ENCODE data around the gene TMEM238L.
"Not testable (repeated sequence)": the region's sequence is repeated elsewhere in the genome, so short reads cannot be mapped to it uniquely, and the experiment has no call there.

The TMEM238L gene

DNA sequence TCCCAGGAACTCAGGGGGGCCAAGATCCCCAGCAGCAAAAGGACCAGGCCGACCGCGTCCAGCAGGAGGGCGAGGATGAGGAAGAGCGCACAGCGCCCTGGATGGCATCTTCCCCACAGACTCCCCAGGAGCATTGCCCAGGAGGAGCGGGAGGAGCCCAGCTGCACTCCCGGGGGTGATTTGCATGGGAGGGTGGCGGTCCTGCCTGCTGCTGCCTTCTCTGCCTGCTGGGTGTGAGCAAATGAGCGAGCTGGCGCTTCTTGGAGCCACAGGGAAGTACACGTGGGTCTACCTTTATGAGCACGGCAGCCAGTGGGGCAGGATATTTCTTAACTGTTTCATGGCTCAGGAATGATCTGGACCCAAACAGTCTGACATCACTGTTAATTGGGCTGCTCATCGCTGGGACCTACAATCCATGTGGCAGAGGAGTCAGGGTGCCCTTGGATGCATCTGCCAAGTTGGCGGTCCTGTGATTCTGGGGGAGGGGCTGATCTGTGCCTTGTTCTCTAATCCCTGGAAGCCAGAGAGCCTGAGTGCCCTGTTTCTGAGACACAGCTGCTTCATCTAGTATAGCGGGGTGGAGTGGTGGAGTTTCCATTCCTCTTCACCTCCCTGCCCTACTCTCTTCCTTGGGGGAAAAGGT, at the start of gene TMEM238L:
TSS of gene TMEM238L (minus strand) at position 270 of the 646 bp plus-strand sequence. CDS start at position 134, 136 bp downstream.
- DNase-seq (ENCODE audit: low spot score): no peak

DNA sequence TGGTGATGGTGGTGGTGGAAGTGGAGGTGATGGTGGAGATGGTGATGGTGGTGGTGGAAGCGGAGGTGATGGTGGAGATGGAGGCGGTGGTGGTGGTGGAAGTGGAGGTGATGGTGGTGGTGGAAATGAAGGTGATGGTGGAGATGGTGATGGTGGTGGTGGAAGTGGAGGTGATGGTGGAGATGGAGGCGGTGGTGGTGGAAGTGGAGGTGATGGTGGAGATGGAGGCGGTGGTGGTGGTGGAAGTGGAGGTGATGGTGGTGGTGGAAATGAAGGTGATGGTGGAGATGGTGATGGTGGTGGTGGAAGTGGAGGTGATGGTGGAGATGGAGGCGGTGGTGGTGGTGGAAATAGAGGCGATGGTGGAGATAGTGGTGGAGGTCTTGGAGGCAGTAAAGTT, 42.7 kb upstream of the TMEM238L start:
- not testable (repeated sequence) for DNase-seq (ENCODE audit: low spot score)

DNA sequence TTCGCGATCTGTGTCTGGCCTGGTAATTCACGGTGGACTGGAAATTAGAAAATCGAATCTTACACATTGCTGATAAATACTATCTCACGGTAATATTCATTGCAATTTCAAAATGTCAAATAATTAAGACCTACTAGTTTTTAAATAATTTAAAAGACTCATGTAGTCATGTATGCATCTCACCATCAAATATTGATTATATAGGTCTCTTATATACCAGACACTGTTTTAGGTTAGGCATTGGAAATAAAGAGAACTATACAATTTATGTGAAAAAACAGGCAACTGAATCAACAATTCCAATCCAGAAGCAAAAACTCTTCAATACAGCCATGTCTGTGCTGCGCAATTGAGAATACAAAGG, 41.5 kb upstream of the TMEM238L start:
- no peak for DNase-seq (ENCODE audit: low spot score)

GRCh38 chr17:10844621-10845387, 40.9 kb upstream of the TMEM238L start:
- DNase-seq (ENCODE audit: low spot score): peak; percentile 71

- no peak for DNase-seq (ENCODE audit: low spot score)
These were observed 39.9 kb upstream of the TMEM238L start for GRCh38 chr17:10843811-10844210.

GRCh38 chr17:10842658-10843057, 38.8 kb upstream of the TMEM238L start:
- no peak for DNase-seq (ENCODE audit: low spot score)

GRCh38 chr17:10838682-10839081, 34.8 kb upstream of the TMEM238L start:
- DNase-seq (ENCODE audit: low spot score): no peak

DNA sequence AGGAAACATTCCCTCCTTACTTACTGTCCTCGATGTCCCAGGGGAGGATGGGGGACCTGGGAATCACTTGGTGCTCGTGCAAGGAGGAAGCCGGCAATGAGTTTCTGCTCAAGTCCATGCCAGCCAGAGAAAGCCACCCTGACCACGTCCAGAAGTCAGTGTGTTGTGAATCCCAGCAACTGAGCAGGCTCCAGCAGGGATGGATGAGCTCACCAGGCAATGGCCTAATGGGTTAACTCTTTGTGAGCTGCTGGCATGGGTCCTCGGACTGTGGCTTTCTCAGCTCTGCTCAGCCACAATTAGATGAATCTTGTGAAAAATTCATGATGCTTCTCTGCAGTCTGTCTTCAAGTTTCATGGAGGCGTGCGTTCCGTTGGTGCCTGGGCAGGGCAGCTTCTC, 34.0 kb upstream of the TMEM238L start, which contains the start of gene PIRT:
TSS of gene PIRT (minus strand) at position 167 of the 400 bp plus-strand sequence. CDS start 12,442 bp downstream, outside the sequence.
- DNase-seq (ENCODE audit: low spot score): no peak

DNA sequence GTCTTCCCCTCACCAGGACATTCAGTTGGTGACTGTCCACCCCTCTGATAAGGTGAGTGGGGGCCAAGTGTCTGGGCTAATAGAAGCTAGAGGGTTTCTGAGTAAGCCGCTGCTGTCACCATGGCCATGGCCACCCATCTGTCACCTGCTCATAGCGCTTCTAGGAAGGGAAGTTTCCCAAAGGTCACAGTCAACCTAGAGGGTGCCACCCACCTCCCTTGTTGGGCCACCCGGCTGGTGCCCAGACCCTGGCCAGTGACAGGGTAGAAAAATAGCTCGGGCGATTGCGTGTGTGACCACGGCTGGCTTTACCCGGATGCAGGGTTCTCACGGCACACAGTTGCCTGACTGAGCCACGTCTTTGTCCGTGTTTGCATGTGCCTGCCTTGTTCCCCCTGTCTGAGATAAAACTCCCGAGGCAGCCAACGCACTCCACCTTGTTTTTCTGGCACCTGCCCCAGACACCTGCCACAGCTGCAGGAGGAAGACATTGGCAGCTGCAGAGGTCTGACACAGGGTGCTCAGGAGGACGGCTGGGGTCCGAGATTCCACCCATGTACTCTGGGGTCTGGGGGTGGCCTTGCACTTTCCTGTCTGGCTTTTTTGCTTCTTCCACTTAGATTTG, 33.2 kb upstream of the TMEM238L start:
- DNase-seq (ENCODE audit: low spot score): no peak

DNA sequence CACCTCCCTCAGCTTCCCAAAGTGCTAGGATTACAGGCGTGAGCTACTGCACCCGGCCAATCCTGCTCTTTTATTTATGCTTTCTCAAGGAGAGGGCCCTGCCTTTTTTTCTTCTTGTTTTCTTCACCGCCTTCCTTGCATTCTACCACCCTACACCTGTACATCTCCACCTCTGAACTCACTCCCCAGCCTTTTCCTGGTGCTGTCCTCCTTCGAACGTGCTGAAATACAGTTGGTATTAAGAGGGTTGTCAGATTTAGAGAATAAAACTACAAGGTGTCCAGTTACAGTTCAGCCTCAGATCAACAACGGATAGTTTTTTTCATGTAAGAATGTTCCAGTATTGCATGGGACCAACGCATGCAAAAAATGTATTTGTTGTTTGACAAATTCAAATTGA, 32.2 kb upstream of the TMEM238L start:
- DNase-seq (ENCODE audit: low spot score): no peak

GRCh38 chr17:10831696-10832095, 27.8 kb upstream of the TMEM238L start:
- no peak for DNase-seq (ENCODE audit: low spot score)

DNA sequence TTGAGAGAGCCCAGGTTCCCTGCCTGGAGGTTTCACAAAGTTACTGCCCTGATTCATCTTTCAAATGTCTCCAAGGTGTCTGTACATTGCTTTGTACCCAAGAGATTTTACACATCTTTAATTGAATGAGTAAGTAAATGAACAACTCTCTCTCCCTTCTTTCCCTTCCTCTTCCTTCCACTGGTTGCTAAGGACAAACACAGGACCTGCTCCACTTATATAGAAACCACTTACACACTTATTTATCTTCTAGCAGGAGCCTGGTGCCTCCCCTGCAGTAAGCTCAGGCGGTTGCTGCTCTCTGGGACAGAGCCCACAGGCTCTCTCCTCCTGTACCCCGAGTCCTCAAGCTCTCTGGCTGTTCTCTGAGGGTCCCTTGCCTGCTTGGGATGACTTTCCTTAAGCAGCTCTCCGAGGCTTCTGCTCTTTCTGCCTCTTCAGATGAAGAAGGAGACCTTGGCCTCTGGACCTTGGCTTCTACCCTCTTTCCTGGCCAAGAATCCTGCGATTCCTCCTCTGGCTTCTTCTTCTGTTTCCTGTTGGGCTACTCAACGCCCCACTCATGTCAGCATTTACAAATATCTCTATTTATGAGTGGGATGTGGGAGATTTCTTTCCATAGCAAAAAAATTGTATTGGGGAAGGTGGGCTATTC, 24.1 kb upstream of the TMEM238L start:
- DNase-seq (ENCODE audit: low spot score): no peak

- no peak for DNase-seq (ENCODE audit: low spot score)
These were observed 21.0 kb upstream of the TMEM238L start for GRCh38 chr17:10824874-10825273.

DNA sequence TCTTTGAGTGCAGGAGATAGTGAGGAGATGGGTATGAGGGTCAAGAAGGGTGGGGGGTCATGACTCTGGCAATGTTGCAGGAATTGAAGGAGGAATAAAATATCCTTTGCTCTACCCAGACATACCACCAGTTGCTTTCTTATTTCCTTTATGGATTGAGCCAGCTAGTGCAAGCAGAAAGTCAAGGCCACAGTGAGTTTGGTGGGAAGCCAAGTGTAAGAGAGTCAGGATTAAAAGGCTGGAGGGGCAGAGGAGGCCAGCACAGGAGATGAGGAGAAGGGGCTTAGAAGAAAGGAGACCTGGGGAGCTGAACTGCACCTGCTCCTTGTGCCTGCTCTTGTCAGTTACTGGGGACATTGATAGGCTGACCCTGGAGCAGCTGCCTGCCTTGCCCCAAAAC, 17.9 kb upstream of the TMEM238L start:
- DNase-seq (ENCODE audit: low spot score): no peak

DNA sequence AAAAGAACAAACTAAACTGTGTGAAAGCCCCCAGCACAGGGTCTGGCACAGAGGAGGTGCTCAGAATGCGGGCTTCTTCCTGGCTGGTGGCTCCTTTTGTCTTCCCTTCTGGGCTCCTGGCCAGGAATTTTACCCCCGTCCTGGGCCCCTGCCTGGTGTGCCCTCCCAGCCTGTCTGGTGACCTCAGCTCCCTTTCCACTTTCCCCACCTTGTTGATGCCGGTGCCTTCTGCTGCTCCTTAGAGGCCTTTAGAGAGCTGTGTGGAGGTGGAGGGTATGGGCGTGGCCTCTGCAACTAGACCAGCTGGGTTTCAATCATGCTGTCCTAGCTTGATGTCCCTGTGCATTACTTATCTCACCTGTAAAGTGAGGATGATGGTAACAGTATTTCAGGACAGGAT, 17.2 kb upstream of the TMEM238L start:
- no peak for DNase-seq (ENCODE audit: low spot score)

DNA sequence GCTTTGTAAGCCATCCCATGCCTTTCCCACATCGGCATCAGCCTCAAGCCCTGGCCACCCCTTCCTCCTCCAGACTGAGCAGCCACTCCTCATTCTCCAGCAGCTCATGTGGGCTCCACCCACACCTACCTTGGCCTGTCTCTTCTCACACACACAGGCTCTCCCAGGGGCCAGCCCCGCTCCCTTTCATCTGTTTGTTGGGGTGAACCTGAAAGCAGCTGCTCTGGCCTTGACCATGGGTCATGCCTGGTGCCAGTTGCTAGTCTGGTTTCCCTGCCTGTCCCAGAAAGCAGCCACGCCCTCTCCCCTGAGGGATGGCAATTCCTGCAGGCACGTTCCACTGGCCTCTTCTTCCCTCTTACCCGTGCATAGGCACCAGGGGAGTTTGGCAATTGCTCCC, 11.4 kb upstream of the TMEM238L start:
- no peak for DNase-seq (ENCODE audit: low spot score)

DNA sequence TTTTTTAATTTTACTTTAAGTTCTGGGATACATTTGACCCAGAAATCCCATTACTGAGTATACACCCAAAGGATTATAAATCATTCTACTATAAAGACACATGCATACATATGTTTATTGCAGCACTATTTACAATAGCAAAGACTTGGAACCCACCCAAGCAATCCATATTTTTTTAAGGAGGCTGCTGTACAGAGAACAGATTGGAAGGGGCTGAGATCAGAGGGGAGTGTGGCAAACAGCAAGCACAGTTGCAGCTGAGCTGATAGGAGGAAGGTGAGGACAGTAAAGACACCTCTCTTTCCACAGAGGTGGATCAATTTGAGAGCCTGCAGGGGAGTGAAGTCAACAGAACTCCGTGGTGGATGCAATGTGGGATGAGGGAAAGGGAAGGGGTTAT, 10.2 kb upstream of the TMEM238L start:
- no peak for DNase-seq (ENCODE audit: low spot score)

GRCh38 chr17:10812674-10813073, 8.8 kb upstream of the TMEM238L start:
- DNase-seq (ENCODE audit: low spot score): no peak

- no peak for DNase-seq (ENCODE audit: low spot score)
These were observed 5.7 kb upstream of the TMEM238L start for GRCh38 chr17:10809605-10810004.

- no peak for DNase-seq (ENCODE audit: low spot score)
These were observed 3.8 kb upstream of the TMEM238L start for GRCh38 chr17:10807704-10808128.

GRCh38 chr17:10806545-10807262, 2.8 kb upstream of the TMEM238L start:
- DNase-seq (ENCODE audit: low spot score): no peak

GRCh38 chr17:10805911-10806310, 2.0 kb upstream of the TMEM238L start:
- no peak for DNase-seq (ENCODE audit: low spot score)

Data from hematopoietic multipotent progenitor cell treated with erythropoietin and hydrocortisone succinate and interleukin-3 and kit ligand, for 17 days (in vitro differentiated cells).